Spinal cord (tissue), 10 donors: ENCODE measurements around the gene RBM27. TPM values are rescaled to one million over a fixed set of nuclear protein-coding genes. Genes with fewer than 3 reads are reported as not detected.
"Not testable (repeated sequence)": the region's sequence is repeated elsewhere in the genome, so short reads cannot be mapped to it uniquely, and the experiment has no call there.

Experiments
- DNase-seq, 6 donors: peaks; one replicate each; pipeline versions ENCODE4 v3.0.0 to v3.0.0-alpha.2; 2013 to 2015; ENCODE audit warnings: low spot score in 6 of 6, low read depth in 4 of 6
- H3K27ac ChIP-seq: one replicate; pipeline ENCODE4 v1.5.1; 2013; ENCODE audit warnings: low read depth, low read length, control low read depth
- H3K27me3 ChIP-seq: one replicate; pipeline ENCODE4 v1.6.1; 2013; ENCODE audit warnings: low read length; ENCODE audit not compliant: control insufficient read depth, insufficient read depth
- H3K36me3 ChIP-seq: one replicate; pipeline ENCODE4 v1.6.1; 2013; ENCODE audit warnings: low read length; ENCODE audit not compliant: control insufficient read depth, insufficient read depth
- H3K4me1 ChIP-seq: one replicate; pipeline ENCODE4 v1.6.1; 2013; ENCODE audit warnings: low read length; ENCODE audit not compliant: control insufficient read depth, insufficient read depth
- H3K4me3 ChIP-seq: one replicate; pipeline ENCODE4 v1.5.1; 2013; ENCODE audit warnings: low read depth, low read length, control low read depth
- H3K9me3 ChIP-seq: one replicate; pipeline ENCODE4 v1.6.1; 2013; ENCODE audit warnings: low read length; ENCODE audit not compliant: control insufficient read depth, insufficient read depth
- WGBS: methylation state at CpG from one replicate; pipeline ENCODE4 v1.1.5; 2013; ENCODE audit warnings: missing lambda C conversion rate; ENCODE audit not compliant: insufficient coverage; 5-methylcytosine and 5-hydroxymethylcytosine counted together
- long read RNA-seq, 4 donors: transcript quantifications; one replicate each; lab custom pipeline, GENCODE V29; 2026
- polyA plus RNA-seq, 2 donors: library from polyadenylated mRNA; unstranded; fragments of 120-200 nt; gene quantifications; one replicate each; pipeline ENCODE4 v1.2.1, GENCODE V29; 2013; ENCODE audit not compliant: insufficient read length in 2 of 2
- total RNA-seq, 2 donors: library from RNA; depleted of rRNA in 1 of 2; stranded (reverse); fragments of 120-200 nt in 1 of 2; fragments of >200 nt in 1 of 2; gene quantifications; one replicate each; pipeline versions ENCODE4 v1.2.3 to v1.2.4, GENCODE V29; 2013 to 2014
- donor health status: healthy.

Gene RBM27, protein sequence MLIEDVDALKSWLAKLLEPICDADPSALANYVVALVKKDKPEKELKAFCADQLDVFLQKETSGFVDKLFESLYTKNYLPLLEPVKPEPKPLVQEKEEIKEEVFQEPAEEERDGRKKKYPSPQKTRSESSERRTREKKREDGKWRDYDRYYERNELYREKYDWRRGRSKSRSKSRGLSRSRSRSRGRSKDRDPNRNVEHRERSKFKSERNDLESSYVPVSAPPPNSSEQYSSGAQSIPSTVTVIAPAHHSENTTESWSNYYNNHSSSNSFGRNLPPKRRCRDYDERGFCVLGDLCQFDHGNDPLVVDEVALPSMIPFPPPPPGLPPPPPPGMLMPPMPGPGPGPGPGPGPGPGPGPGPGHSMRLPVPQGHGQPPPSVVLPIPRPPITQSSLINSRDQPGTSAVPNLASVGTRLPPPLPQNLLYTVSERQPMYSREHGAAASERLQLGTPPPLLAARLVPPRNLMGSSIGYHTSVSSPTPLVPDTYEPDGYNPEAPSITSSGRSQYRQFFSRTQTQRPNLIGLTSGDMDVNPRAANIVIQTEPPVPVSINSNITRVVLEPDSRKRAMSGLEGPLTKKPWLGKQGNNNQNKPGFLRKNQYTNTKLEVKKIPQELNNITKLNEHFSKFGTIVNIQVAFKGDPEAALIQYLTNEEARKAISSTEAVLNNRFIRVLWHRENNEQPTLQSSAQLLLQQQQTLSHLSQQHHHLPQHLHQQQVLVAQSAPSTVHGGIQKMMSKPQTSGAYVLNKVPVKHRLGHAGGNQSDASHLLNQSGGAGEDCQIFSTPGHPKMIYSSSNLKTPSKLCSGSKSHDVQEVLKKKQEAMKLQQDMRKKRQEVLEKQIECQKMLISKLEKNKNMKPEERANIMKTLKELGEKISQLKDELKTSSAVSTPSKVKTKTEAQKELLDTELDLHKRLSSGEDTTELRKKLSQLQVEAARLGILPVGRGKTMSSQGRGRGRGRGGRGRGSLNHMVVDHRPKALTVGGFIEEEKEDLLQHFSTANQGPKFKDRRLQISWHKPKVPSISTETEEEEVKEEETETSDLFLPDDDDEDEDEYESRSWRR
- total RNA-seq (10 to 100 TPM; 18.4 to 33.9 TPM), polyA plus RNA-seq (10 to 100 TPM; 13.0 to 17.6 TPM)
- long read RNA-seq, donor 1, result 0 reads
- long read RNA-seq, donor 2, result 0 reads
- long read RNA-seq, donor 3, partial matches to known transcripts, result 11 of 11 reads
- long read RNA-seq, donor 3, other reads (novel, unspliced or antisense), result 0 of 11 reads
- long read RNA-seq, donor 4, result 0 reads

DNA sequence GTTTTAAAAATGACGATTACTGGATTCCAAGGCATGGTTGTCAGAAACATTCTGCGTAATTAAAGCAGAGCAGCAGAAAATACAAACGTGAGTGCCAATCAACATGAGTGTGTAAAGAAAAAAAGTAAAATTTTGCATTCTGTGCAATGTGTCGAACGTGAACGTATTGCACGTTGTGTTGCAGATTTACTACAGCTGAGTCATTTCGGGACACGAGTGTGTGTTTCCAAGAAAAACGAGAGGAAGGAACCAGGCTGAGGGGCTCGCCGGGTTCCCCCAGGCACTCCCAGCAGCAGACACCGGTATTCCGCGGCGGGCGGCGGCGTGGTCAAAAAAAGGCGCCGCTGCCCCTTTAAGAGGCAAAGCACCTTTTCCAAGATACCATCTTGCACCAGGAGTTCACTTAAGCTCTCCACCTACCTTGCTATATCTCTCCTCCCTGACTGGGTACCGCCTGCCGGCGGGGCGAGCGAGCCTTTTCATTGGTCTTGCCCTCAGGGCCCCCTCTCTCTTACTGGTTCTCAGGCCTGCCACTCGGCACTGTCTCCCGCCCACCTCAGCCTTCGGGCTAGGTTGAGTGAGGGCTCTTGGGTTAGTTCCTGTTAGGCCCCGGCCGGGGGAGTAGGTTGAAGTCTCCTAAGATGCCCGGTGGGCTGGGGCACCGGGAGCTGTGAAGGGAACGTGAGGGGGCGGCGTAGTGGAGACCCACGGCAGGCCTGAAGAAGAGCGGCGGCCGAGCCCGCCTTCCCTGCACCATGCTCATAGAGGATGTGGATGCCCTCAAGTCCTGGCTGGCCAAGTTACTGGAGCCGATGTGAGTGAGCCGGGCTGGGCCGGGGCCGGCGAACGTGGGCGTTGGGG, at the start of gene RBM27:
RBM27 (plus strand) TSS at position 595 of the 861 bp plus-strand sequence; CDS start at position 756, 161 bp downstream.
- no peaks in the 10 kb centered on the region for H3K9me3 ChIP-seq
- WGBS, result 0% methylated on average over 39 of the region's 48 CpGs
- H3K36me3 ChIP-seq, result no peaks in the 10 kb centered on the region

DNA sequence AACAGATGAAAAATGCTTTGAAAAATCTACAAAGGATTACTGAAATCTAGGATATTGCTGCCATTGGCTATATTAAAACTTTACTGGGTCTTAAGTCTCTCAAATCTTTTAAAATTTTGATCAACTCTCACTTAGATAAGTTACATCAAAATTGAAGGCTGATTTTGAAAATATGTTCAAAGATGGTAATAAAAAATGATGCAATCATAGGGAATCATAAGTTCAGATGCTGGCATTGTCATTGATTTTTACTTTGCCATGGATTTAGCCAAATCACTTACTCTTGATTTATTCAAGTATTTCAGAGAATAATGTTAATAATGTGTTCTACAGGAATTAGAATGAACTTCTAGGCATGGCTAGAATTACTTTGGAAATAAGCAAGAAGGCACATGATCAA, 45.1 kb upstream of the RBM27 start:
- Histone ChIP-seq H3K36me3 (peaks cover 37% of the 10 kb centered on the region), H3K9me3 (peaks cover 2% of the 10 kb centered on the region), H3K27me3 (no peaks in the 10 kb centered on the region), H3K27ac (no peak overlapping the region), H3K4me1 (no peaks in the 10 kb centered on the region), H3K4me3 (no peak overlapping the region)
- no peak for DNase-seq

More for the DNA sequence above, at the start of gene RBM27:
- peak within 1 kb of the TSS; percentile 95 for H3K4me3 ChIP-seq
- peak; percentile 93 to 99 (median 95) for DNase-seq
- no peaks in the 10 kb centered on the region for H3K27me3 ChIP-seq
- H3K27ac ChIP-seq, result peak within 1 kb of the TSS; percentile 92
- H3K4me1 ChIP-seq, result peaks cover 4% of the 10 kb centered on the region

DNA sequence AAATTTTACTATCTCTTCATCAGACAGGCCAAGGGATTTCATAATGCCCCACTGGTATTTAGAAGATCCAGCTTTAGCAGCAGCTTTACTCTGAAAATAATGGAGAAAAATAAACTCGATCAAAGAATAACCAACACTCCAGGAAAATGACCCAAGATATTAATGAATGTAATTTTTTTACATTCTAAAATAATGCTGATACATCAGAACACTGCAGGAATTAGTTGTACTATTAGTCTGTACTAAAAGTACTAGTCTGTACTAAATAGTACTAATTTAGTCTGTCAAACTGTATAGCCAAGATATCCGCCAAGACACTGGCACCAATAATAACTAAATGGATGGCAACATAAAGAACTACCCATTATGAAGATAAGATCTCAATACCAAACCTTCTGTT, 39.0 kb upstream of the RBM27 start:
- no peak overlapping the region for H3K27ac ChIP-seq
- H3K9me3 ChIP-seq, result peaks cover 2% of the 10 kb centered on the region
- H3K27me3 ChIP-seq, result no peaks in the 10 kb centered on the region
- no peak overlapping the region for H3K4me3 ChIP-seq
- H3K36me3 ChIP-seq, result peaks cover 35% of the 10 kb centered on the region
- no peak for DNase-seq
- WGBS, result 83% methylated on average over 1 of the region's 2 CpGs
- H3K4me1 ChIP-seq, result no peaks in the 10 kb centered on the region

DNA sequence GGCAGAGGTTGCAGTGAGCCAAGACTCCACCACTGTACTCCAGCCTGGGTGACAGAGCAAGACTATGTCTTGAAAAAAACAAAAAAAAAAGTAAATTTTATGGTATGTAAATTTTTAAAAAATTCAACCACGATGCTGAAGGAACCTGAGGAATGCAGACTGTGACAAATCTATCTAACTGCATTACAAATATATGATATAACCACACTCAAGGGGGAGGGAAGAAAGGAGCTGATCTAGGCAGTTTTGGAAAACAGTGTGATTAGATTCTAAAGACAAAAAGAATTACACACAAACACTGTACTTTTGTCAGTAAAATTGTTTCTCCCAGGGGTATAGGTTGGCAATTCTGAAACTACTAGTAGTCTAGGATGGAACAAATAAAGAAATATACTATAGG, 37.9 kb upstream of the RBM27 start:
- Histone ChIP-seq H3K9me3 (peaks cover 2% of the 10 kb centered on the region), H3K36me3 (peaks cover 43% of the 10 kb centered on the region), H3K27ac (no peak overlapping the region), H3K4me1 (no peaks in the 10 kb centered on the region), H3K27me3 (no peaks in the 10 kb centered on the region), H3K4me3 (no peak overlapping the region)
- no peak for DNase-seq
- WGBS, result no CpG with 5 or more reads among the region's 1 CpG

DNA sequence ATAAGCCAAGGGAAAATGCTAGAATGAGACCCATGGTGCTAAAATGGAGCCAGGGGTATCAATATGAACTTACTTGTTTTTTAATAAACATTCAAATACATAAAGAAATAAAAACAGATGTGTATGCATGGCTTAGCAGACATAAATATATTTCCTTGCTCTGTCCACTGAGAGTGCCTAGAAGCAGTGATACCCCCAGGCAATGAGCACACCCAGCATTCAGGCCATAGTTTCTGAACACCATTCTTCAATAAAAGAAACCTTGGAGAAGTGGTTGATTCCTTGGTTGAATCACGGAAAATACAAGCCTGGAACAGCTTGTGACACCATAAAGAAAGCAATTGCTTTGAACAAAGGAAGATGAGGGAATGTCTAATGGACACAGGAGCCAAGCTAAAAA, 37.5 kb upstream of the RBM27 start:
- peaks cover 2% of the 10 kb centered on the region for H3K9me3 ChIP-seq
- H3K27me3 ChIP-seq, result no peaks in the 10 kb centered on the region
- no peak overlapping the region for H3K27ac ChIP-seq
- no peaks in the 10 kb centered on the region for H3K4me1 ChIP-seq
- peaks cover 47% of the 10 kb centered on the region for H3K36me3 ChIP-seq
- no CpG with 5 or more reads among the region's 1 CpG for WGBS
- H3K4me3 ChIP-seq, result no peak overlapping the region
- no peak for DNase-seq

DNA sequence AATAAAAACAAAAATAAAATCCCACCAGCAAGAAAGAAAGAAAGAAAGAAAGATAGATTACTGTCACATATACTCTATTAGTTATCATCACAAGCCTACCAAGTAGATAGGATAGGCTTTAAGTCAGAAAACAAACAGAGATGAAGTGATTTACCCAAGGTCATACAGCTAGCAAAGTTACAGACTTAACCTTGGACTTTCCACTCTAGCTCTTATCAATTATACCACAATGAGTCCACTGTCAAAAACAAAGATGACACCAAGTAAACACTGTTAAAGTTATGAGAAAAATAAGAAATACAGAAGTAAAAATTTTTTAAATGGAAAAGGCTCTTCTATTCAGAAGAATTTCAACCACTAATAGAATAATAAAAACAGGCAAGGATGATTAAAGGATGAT, 34.3 kb upstream of the RBM27 start:
- Histone ChIP-seq H3K27ac (no peak overlapping the region), H3K36me3 (peaks cover 33% of the 10 kb centered on the region)
- no peak for DNase-seq

DNA sequence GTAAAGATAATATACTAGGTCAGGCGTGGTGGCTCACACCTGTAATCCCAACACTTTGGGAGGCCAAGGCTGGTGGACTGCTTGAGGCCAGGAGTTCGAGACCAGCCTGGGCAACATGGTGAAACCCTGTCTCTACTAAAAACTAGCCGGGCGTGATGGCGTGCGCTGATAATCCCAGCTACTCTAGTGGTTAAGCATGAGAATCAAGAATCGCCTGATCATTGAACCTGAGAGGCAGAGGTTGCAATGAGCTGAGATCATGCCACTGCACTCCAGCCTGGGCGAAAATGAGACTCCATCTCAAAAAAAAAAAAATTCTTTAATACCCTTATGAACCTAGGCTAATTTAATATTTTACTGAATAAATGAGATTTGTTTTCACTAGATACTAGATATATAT, 30.4 kb upstream of the RBM27 start:
- not testable (repeated sequence) for DNase-seq, H3K4me3 ChIP-seq, H3K27me3 ChIP-seq, H3K4me1 ChIP-seq, H3K27ac ChIP-seq, H3K9me3 ChIP-seq
- 91% methylated on average over 5 of the region's 8 CpGs for WGBS
- H3K36me3 ChIP-seq, result peaks cover 43% of the 10 kb centered on the region

More for the DNA sequence above, 34.3 kb upstream of the RBM27 start:
- Histone ChIP-seq H3K4me1 (no peaks in the 10 kb centered on the region), H3K9me3 (no peaks in the 10 kb centered on the region), H3K27me3 (no peaks in the 10 kb centered on the region), H3K4me3 (no peak overlapping the region)

DNA sequence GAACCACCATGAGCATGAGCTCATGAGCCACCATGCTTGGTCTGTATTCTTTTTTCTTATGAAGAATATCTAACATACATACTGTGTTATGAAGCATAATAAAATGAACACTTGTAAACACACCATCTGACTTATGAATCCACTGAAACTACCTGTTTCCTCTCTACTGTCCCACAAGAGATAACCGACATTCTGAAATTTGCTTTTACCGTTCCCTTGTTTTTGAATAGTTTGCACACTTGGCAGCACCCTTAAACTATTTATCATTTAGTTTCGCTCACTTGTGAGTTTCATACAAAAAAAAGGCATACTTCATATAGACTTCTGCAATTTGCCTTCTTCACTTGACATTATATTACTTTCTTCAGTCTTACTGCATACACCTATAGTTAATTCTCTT, 29.8 kb upstream of the RBM27 start:
- Histone ChIP-seq H3K36me3 (peaks cover 39% of the 10 kb centered on the region), H3K27ac (no peak overlapping the region)

DNA sequence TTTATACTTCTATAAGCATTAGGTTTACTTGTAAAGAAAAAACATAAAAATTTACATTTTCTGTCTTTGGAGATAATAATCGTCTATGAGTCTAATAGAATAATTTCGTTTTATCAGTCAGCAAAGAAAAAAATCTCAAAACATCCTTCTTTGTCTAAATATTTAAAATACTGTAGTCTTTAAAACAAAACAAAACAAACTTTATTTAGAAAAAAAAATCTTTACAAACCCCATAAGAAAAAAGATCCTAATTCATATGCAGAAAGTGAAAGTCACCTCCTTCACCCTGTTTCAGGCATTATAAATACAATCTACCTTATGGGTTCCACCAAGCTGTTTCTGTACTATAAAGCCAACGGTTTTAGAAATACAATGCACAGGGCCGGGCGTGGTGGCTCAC, 26.6 kb upstream of the RBM27 start:
- Histone ChIP-seq H3K9me3 (no peaks in the 10 kb centered on the region), H3K4me1 (peaks cover 10% of the 10 kb centered on the region), H3K36me3 (peaks cover 27% of the 10 kb centered on the region), H3K27me3 (no peaks in the 10 kb centered on the region), H3K27ac (no peak overlapping the region), H3K4me3 (no peak overlapping the region)
- no peak for DNase-seq
- no CpG with 5 or more reads among the region's 5 CpGs for WGBS

More for the DNA sequence above, 29.8 kb upstream of the RBM27 start:
- Histone ChIP-seq H3K9me3 (no peaks in the 10 kb centered on the region), H3K27me3 (no peaks in the 10 kb centered on the region), H3K4me1 (no peaks in the 10 kb centered on the region), H3K4me3 (no peak overlapping the region)
- DNase-seq, result no peak
- WGBS, result 80% methylated on average over 1 of the region's 3 CpGs
